Nucleus accumbens (tissue), 56 donors: ENCODE data around the gene ADAMTSL1.
A peak's percentile ranks its signal among the peaks of the same experiment; 100 is the strongest.

Experiments
- DNase-seq, 56 donors: peaks; one replicate each; lab custom pipeline; 2025; lab: John Stamatoyannopoulos, UW

Gene ADAMTSL1

GRCh38 chr9:18766989-18767550, 293.1 kb downstream of the ADAMTSL1 start:
- DNase-seq: no peak

DNA sequence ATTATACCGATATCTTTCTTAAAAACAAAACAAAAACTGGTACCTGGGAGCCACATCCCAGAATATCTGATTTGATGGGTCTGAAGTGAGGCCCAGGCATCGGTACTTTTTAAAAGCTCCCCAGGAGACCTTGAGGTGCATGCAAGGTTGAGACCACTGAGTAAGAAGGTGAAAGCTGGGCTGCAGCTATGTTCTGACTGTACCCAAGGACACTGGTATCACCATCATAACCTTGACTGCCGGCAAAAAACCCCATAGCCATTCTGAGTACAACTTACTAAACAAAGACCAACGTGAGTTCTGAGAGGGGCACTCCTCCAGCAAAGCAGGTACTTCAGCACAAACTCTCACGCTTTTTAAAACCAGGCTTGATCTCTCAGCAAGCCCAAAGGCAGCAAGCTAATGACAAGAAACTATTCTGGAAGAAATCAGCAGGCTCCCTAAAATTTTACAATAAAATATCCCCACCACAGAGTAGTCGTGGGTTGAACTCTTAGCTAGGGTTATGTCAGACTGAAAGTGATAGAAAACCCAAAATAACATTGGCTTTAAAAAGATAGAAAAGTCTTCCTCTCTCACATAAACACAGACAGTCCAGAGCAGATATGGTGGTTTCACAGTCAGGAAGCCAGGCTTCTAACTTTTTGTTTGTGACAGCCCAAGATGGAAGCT, 295.1 kb downstream of the ADAMTSL1 start:
- no peak for DNase-seq

GRCh38 chr9:18770131-18770908, 296.4 kb downstream of the ADAMTSL1 start:
- no peak for DNase-seq

GRCh38 chr9:18771011-18771410, 297.1 kb downstream of the ADAMTSL1 start:
- no peak for DNase-seq

GRCh38 chr9:18771763-18772162, 297.8 kb downstream of the ADAMTSL1 start:
- DNase-seq: no peak

DNA sequence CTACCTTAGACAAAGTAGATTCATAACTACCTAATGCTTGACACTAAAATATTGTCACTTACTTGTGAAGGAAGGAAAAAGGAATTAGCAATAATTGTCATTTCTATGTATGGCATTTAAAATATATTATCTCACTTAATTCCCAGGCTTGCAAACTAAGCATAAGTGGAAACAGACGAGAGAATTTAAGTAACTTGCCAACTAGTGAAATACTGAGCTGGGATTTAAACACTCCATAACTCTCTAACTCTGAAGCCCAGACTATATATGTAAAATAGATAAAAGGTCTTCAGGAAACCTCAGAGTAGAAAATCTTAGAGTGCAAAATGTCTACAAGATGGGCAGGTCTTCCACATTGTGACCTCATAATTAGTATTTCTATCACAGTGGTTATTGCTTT, 301.3 kb downstream of the ADAMTSL1 start:
- DNase-seq: no peak

DNA sequence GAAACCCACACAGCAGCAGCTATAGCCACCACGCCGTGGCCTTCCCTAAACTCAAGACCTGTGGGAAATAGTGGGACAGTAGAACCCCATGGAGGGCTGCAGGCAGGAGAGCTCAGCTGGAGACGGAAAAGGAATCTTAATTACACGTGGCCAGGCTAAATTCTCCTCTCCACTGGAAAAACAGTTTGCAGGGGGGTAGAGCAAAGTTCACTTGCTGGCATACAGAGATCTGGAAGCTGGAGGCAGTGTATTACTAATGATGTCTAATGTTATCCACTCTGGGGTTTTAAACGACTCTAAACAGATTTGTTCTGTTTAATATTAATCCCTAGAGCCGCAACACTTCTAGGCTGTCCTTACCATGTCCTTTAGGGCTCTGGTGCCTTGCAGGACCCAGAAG, 302.0 kb downstream of the ADAMTSL1 start:
- no peak for DNase-seq

- no peak for DNase-seq
Observed at GRCh38 chr9:18776836-18777820, 303.2 kb downstream of the ADAMTSL1 start.

- no peak for DNase-seq
Observed at GRCh38 chr9:18778147-18778546, 304.2 kb downstream of the ADAMTSL1 start.

DNA sequence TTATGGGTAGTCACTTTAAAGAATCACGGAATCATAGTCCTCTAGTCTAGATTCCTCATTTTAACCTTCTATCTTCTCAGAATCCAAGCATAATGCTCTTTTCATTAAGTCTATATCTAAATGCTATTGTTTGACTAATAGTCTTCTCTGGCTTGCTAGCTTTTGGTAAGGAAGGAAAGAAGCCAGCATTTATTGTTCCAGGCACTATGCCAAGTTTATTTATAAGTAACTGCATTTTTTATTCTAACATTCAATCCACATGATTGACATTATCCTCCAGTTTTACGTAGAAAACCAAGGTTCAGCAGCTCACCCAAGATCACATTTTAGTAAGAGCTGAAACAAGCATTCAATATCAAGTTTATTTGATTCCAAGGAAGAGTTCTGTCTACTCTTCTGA, 304.9 kb downstream of the ADAMTSL1 start:
- no peak for DNase-seq

DNA sequence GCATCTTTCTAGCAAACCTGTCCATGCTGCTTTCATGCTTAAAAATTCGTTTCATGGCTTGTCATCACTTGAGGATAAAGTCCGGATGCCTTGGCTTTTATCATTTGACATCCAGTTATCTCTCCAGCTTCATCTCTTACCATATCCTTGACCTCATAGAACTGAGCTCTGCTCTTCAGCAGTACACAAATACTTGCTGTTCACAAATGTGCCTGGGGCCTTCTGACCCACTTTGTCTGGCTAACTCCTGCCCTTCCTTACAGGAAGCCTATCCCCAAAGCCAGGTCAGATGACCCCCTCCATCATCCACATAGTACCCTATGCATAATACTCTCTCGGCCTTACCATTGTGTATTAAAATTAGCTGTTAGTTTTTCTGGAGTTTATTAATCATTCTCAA, 310.0 kb downstream of the ADAMTSL1 start:
- no peak for DNase-seq

- no peak for DNase-seq
Observed at GRCh38 chr9:18785604-18786003, 311.7 kb downstream of the ADAMTSL1 start.

DNA sequence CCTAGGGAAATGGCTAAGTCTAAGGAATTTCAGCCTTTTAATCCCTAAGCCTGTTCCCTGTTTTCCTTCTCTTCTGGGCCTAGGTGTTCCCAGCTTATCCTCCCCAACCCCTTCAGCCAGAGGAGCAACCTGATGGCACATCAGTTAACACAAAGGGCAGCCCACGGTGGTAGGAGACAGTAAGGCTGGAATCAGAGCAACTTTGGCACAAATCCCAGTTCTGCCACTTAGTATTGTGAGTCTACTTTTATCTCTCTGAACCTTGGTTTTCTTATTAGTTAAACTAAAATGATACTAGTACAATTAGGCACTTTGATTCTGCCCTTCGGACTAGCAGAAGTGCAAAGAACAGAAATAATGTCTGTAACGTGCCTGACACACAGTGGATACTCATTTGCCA, 312.2 kb downstream of the ADAMTSL1 start:
- no peak for DNase-seq

- no peak for DNase-seq
Observed at GRCh38 chr9:18786911-18787650, 313.1 kb downstream of the ADAMTSL1 start.

- DNase-seq: no peak
Observed at GRCh38 chr9:18788256-18788655, 314.3 kb downstream of the ADAMTSL1 start.

DNA sequence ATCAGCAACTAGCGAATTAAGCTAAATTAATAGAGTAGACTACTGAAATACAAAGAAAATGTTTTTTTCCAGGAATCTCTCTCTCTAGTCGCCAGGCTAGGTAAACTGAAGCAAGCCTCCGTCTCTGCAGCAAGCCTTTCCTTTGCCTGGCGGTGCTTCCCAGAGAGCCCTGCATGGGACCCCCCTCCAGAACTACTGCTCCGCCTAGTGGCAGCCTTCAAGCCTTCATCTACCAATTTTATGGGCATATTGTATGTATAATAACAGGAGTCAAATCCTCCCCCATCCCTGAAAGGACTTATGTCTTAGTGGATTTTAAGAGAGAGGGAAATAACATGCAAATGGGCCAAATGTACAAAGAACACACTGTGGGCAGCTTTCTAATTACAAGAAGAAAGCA, 317.1 kb downstream of the ADAMTSL1 start:
- no peak for DNase-seq

DNA sequence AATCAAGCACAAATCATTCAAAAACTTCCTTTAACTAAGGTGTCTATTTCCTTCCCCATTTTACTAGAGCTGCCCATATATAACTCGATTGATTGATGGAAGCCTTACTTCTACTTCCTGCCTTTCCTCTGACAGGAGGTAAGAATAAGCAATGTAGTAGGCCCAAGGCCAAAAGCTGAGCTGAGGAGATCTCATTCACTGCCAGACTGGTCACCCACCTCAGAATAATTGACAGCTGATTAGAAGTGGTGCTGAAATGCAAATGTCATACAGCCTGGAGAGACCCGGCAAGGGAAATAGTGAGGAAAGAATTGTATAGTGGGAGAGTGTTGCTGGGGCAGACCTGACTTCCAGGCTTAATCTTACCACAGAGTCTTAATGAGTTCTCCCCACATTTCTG, 319.2 kb downstream of the ADAMTSL1 start:
- no peak for DNase-seq

- DNase-seq: peak in 26 of 56 donors; percentile 1 to 65 (median 18)
Observed at GRCh38 chr9:18795947-18796671, 322.2 kb downstream of the ADAMTSL1 start.

- DNase-seq: no peak
Observed at GRCh38 chr9:18796696-18797270, 322.8 kb downstream of the ADAMTSL1 start.
